OCI-M2 (cell line): Measurements from ENCODE around the gene DOCK10.

Experiments
- DNase-seq: peaks from one replicate; lab custom pipeline; 2025; ENCODE audit not compliant: unreplicated experiment; lab: John Stamatoyannopoulos, UW

The DOCK10 gene

DNA sequence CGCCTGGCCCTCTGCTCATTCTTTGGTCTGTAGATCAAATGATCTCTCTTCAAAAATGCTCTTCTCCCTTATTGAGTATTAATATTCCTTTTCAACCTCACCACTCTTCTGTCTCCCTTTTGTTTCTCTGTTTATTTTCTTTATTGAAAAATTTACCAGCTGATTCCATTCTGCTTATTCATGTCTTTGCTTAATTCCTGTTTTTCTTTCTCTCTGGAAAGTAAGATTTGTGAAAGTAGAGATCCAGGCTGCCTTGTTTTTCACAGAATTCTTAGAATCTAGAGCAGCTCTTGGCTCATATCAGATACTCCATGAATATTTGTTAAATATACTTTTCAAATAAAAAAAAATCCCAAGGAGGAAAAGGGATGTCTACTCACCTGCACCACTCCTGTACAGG, 157.0 kb downstream of the DOCK10 start:
- no peak for DNase-seq

DNA sequence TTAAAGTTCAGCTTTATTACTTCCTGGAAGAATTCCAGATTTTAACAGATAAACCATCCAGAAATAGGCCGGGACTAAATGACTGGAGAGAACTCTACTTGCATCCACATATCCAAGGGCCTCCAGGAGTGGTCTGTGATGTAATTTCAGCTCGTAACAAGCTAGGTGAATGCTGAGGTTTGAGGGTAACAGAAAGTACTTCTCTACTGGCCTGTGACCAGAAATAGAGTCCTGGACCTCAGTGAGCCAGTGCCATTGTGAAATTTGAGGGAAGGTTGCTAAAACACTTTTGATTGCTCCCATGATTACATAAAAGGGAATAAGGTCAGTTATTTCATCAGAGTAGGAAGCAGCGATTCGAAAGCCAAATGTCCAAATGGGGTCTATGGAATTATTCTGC, 158.1 kb downstream of the DOCK10 start:
- no peak for DNase-seq

DNA sequence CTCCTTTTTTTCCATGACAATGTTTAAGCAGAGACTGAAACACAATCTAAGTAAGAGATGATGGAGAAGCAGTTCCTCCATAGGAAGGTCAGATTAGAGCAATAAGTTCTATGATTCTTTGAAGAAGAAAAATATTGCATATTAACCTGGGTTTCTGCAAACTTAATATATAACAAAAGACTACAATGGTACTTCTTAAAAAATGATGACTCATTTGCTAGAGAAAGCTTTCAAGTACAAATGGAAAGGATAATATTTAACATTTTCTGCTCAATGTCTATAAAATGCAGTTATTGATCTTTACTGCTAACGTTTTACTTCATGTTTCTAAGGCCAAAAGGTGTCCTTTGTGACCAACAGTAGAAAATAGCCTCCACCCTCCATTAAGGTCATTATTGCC, 158.6 kb downstream of the DOCK10 start:
- no peak for DNase-seq

DNA sequence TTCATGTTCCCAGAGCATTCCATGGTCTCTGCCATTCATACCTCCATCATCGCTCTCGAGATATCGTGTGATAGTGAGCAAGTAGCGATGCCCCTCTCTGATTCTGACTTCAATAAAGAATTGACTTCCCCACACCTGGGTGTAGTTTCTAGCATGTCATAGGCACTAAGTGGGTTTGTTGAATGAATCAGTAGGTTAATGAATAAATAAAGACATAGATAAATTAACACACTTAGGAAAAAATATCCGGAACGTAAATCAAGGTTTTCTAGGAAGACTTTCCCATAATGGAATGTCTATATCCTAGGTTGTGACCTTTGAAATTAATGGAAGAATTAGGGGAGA, 159.1 kb downstream of the DOCK10 start:
- no peak for DNase-seq

DNA sequence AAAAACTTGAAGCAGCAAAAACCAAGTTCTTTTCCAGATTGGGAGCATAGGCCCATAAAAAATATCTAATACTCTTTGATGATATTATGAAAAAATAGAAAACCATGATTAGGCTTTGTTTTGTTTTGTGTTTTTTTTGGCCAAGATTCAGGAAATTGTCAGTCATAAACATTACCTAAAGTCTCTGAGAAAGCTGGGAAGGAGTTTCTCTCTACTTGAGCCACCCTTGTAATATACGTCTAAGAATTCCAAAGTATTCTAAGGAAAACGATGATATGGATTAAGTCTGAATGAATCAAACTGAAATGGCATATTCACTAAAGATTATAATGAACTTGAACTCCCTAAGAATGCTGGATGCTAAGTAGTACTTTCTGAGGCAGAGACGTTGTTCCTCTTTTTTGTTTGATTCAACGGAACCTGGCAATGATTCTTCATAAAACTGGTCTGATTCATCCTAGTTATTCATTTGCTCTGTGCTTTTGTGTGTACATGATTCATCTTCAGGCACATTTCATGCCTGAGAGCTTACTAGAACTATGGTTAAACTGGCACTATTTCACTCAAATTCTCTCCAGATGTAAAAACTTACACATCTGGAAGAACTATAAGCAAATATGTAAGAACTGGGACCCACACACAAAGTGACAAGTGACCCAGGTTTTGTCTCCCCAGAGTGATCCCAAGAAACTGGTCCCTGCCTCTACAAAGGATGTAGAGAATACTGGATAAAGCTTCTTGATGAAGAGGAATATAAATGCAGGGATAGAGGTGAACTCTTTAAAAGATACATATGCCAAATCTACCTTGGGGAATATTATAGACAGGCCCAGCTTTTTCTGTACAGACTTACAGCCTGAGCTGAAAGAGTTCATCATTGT, 159.7 kb downstream of the DOCK10 start:
- no peak for DNase-seq

DNA sequence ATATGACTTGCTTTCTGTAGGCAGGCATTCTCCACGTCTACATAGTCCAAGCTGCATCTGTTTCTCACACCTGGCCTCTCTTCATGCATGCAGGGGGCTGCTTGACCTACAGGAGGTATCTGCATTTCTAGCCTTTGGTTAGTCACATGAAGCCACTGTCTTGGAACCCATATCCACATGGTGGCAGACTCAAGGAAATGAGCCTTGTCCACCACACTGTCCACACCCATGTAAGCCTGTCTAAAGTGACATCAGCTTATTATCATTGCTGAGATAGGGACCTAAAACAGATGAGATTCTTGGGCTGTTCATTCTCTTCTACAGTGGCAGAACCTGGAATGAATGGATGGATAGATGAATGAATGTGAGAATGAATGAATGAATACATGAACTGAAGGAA, 160.4 kb downstream of the DOCK10 start:
- DNase-seq: no peak

DNA sequence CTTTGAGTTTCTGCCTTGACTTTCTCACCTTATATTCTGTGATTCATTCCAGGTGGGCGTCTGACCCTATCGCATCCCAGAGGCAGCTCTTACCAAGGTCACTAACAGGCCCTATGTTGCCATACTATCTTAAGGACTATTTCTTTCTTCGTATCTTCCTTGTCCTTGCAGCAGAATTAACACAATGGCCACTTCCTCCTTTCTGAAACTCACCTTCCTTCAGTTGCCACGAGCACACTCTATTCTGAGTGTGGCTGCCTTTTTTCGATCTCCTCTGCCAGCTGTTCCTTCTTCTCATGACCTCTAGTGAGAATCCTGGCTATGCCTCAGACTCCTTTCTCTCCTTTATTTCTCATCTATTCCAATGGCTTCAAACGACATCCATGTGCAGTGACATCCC, 165.7 kb downstream of the DOCK10 start:
- DNase-seq: no peak

DNA sequence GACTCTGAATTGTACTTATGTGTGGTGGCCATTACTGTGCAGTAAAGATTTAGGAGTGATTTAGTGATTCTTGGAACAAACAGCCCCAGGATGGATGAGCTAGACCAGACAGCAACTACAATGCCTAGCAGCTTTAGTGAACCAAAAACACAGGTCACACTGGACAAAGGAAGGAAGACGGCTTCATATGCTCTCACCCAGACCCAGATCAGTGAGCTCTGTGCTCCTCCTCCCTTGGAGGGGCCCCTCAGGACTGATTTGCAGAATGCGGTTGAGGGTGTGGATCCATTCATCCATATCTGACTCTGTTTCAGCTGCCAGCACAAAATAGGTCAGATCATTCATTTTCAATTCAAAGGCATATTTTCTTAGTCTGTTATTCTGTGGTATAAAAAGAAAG, 166.4 kb downstream of the DOCK10 start:
- no peak for DNase-seq

DNA sequence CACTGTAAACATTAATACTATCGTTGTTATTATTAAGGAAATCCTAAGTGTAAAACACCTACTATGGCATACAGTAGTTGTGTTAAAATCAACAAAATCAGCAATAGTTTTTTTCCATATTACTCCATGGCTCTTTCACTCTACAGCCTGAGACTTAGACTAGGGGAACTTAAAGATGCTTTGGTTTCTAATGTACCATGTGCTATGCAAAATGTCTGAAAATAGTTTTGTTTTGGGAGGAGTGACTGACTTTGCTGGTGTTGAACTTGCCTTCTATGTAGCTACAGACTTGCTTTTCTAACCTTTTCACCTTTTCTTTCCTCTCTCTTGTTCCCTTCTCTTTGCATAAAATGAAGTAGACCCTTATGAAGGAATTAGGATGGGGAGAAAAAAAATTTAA, 167.1 kb downstream of the DOCK10 start:
- no peak for DNase-seq

DNA sequence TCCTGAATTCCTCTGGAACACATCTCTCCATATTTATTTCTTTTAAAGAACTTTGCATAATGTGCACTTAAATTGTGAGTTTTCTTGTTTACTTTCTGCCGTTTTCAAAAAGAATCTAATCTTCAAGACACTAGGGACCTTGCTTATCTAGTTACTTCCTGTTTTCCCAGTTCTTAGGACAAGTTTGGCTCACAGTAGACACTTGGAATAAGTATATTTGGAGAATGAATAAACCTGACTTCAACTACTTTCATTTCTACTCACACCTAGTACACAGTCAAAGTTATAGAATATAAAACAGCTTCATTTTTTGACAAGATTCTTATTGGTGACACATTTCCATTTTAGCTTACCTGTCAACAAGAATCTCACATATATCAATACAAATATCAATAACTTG, 170.5 kb downstream of the DOCK10 start:
- no peak for DNase-seq

DNA sequence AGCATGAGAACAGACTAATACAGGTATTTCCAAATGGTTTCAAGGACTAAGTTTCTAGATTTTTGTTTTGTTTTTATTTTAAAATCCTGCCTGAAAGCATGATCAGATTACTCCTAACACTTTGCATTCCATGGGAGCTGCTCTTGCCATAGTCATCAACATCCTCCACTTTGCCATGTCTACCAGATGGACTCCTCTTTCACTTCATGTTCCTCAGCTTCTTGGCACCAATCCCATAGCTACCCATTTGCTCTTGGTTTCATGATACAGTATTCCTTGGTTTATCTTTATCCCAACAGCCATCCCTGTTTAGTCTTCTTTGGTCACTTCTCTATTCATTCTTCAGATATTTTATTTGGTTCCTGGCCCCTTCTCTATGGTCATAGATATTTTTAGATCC, 171.9 kb downstream of the DOCK10 start:
- DNase-seq: no peak

DNA sequence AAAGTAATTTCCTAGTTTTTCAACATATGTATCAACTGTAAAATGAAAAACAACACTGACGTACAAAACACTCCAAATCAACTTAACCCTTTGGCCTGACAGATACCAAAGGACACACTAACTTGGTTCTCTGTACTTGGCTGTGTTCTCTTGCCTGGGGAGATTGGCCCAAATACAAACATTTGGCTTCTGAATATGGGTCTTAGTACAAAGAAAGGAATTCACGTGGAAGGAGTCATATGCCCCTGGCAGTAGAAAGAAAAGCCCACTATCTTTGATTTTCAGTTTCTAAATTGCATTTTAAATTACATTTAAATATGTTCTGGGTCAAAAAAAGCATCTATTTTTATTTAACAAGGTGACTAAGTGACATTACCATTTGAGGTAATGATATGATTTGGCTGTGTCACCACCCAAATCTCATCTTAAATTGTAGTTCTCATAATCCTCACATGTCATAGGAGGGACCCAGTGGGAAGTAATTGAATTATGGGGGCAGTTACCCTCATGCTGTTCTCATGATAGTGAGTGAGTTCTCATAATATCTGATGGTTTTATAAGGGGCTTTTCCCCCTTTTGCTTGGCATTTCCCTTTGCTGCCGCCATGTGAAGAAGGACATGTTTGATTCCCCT, 172.6 kb downstream of the DOCK10 start:
- DNase-seq: no peak

DNA sequence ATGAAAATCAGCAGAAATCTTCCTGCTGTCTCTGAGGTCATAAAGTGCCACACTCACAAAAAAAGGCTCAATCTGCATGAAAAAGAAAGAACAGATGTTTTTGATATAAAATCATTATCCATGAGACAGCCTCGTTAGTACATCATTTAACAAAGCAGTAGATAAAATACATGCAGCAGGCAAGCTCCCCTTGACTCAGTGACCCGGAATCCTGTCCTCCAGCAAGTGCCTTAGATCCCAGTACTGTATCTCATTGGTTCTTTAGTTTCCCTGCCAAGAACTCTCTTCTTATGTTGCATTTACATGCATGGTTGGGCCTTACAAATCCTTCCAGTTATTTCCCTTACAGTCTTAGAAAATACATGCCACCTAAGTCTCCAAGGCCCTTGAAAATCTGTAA, 177.3 kb downstream of the DOCK10 start:
- no peak for DNase-seq

DNA sequence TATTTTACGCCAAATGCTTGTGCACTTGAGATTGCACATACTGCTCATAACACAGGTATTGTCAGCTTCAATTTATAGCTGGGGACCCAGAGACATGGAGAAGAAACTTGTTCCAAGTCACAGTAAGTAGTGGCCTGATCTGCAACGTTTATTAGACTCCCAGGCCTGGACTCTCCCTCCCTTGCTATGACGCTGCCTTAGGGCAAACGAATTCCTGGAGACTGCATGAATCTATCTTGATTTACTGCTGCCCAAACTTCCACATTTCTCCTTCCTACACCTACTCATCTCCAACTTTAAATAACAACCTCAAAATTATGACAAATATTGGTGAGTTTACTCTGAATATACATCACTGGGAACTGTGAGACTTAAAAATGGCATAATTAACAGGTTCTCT, 181.0 kb downstream of the DOCK10 start:
- DNase-seq: no peak

DNA sequence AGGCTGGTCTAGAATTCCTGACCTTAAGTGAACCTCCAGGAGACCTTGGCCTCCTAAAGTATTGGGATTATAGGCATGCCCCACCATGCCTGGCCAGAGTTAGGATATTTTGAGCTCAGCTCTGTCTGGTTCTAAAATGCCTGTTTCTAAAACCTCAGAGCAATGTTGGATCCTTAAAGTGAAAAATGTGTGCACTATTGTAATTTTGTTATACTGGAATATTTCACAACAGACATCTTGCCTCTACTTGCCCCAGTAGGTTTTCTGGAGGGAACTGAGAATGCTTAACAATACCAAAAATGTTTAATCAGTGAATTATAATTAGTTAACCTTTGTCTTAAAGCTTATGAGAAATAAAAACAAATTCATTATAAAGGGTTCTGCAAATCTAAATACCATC, 181.5 kb downstream of the DOCK10 start:
- DNase-seq: no peak

DNA sequence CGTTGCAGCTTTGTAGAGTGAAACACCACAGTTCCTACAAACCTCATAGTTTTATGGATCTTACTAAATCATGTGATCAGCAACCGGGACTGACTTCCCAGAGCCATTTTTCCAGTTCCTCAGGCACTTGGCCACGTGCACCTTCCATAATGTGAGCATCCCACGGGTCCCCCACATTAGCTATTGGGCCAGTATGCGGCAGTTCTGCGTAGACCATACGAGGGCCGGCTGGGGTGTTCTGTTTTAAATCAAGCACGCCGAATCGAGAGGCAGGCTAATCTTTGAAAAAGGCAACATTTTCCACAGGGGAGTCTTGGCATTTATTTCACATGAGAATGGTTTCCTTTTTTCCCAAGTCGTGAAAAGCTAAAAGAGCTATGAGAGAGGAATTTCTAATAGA, 190.5 kb downstream of the DOCK10 start:
- DNase-seq: no peak

DNA sequence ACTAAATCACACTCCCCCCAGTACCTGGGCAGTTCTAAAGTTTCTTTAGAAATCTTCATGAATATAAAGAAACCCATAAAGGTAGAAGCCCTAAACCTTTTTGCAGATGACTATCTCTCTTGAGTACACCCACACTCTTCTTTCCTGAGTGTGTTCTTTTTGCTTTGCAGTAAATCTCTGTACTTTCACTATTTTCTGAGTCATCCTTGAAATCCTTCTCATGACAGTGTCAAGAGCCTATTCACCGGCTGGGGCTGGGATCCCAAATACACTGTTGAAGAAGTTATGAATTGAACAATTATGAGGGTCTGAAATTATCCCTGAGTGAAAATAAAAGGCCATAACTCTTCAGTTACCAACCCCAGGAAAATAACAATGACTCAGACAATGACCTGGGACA, 192.2 kb downstream of the DOCK10 start:
- no peak for DNase-seq

DNA sequence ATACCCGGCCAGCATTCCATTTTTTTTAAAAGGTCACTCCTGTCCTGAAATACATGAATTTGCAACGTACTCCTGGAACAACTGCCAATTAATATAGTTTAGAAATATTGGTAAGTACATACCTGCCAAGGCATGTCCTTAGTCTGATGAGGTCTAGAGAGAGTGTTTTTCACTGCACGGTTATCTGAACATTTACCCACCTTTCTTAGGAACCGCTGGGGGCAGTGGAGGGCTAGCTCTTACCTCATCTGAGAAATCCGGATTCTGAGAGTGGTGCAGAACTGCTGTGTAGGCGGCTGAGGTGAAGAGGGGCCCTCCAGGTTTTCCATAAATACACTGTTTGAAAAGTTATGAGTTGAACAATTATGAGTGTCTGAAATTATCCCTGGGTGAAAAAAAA, 193.0 kb downstream of the DOCK10 start:
- DNase-seq: no peak

DNA sequence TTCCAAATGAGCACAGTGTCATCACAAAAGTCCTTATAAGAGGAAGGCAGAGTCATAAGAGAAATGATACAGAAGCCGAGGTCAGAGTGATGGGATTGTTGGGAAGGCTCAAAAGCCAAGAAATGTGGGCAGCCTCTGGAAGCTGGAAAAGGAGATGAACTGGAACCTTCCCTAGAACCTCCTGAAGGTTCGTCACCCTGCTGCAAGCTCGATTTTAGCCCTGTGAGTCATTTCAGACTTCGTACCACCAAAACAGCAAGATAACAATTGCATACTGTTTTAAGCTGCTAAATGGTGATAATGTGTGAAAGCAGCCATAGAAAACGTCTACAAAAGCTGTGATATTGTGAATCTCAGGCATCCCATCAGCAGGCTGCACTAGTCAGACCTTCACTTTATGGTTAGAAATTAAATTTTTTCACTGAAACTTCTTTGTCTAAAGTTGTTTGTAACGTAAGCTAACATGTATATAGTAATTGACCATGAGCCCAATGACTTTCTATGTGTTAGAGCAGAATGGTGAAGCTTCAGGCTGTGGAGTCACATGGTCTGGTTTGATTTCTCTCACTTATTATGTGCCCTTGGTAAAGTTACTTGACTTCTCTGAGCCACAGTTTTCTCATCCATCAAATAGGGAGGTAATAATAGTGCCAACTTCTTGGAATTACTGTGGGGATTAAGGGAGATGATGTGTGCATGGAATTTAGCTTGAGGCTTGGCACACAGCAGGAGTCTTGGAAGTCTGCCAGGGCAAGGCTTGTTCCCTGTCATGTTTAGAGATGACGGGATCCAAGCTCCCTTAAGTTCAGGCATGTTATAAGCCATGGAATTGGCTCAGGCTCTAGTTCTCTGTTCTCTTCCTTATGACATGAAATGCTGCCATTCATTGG, 194.1 kb downstream of the DOCK10 start:
- DNase-seq: no peak

DNA sequence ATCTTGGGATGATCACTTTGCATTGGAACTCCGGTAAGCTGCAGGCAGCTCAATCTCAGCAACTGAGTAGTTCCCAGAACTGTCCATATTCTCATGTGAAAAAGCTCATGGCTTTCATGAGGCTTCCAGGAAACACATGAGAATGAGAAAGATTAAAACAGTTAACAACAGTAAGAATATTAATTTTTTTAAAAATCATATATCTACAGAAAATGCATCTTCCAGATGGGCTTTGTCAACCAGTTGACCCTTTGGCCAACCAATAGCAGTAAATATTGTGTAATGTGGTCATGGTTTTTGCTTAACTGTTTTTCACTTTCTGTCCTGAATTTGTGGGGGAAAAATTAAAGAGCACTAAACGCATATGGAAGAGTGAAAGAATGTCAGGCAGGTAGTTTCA, 194.9 kb downstream of the DOCK10 start:
- DNase-seq: no peak

DNA sequence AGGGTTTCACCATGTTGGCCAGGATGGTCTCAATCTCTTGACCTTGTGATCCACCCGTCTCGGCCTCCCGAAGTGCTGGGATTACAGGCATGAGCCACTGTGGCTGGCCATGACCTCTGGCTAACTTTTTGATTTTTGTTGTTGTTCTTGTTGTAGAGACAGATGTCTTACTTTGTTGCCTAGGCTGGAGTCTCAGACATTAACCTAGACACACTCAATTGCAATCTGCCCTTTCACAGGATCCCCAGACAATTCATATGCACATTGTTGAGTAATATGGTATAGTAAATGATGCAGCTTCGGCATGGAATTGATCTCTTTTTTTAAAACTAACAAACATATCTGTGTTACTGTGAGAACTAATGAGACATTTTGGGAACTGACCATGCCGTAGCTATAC, 195.6 kb downstream of the DOCK10 start:
- DNase-seq: no peak

DNA sequence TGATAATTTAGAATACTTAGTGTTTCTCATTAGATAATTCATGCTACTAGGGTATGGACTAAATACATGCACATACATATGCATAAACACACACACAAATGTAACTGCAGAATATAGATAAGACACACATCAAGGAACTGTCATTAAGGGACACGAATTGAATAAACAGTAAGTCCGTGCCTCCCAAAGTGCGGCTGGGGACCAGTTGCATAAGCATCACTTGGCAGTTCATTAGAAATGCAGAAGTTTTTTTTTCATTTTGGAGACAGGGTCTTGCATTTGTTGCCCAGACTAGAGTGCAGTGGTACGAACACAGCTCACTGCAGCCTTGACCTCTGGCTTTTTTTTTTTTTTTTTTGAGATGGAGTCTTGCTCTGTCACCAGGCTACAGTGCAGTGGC, 196.1 kb downstream of the DOCK10 start:
- no peak for DNase-seq
